Right cardiac atrium (tissue), 5 donors: ENCODE results near the gene PRKN. TPM values are rescaled to one million over a fixed set of nuclear protein-coding genes. Genes with fewer than 3 reads are reported as not detected.
"Not testable (repeated sequence)": the region's sequence is repeated elsewhere in the genome, so short reads cannot be mapped to it uniquely, and the experiment has no call there.

Experiments
- ATAC-seq, 2 donors: fragments of 200-7000 bp; cut with Tn5 transposase; one replicate each; pipeline versions ENCODE4 v1.8.0 to v1.9.1; 2020; ENCODE audit warnings: moderate library complexity in 2 of 2, mild to moderate bottlenecking in 1 of 2
- DNase-seq, 3 donors: peaks; one replicate each; pipeline ENCODE4 v3.0.0-alpha.2; 2020
- H3K27ac ChIP-seq: one replicate; pipeline ENCODE4 v1.5.1; 2013; ENCODE audit warnings: mild to moderate bottlenecking, low read length, control low read depth, moderate library complexity
- H3K27me3 ChIP-seq: one replicate; pipeline ENCODE4 v1.6.1; 2013; ENCODE audit not compliant: control insufficient read depth, insufficient read depth
- H3K4me1 ChIP-seq: one replicate; pipeline ENCODE4 v1.6.1; 2013; ENCODE audit warnings: low read length; ENCODE audit not compliant: control insufficient read depth, insufficient read depth
- H3K4me3 ChIP-seq: one replicate; pipeline ENCODE4 v1.5.1; 2013; ENCODE audit warnings: low read length, control low read depth
- H3K9me3 ChIP-seq: one replicate; pipeline ENCODE4 v1.6.1; 2013; ENCODE audit warnings: low read length; ENCODE audit not compliant: control insufficient read depth
- WGBS: extraction: QIAGEN DNeasy Blood & Tissue Kit; methylation state at CpG from one replicate; pipeline ENCODE4 v1.1.7; 2013; 5-methylcytosine and 5-hydroxymethylcytosine counted together
- intact Hi-C, 4 donors: fragments of 100-400 bp; cut with DNase I; formaldehyde crosslinking; loops; one replicate each; pipeline versions ENCODE4 v1.11.0 to v1.14.0; 2022 to 2023
- polyA plus RNA-seq: library from polyadenylated mRNA; stranded (reverse); fragments of 200-250 nt; gene quantifications from one replicate; pipeline ENCODE4 v1.2.3, GENCODE V29; 2013
- total RNA-seq, 4 donors: library from RNA; stranded (reverse); fragmentation: NEBNext Ultra II Directional; extraction: Animal tissue kit (Norgen Biotek cat#: 25700); gene quantifications; one replicate each; pipeline ENCODE4 v1.2.1, GENCODE V29; 2021
- donor health status: healthy with polysubstance abuse.
- donor health status: DM: no; HTN: yes; CAD: no.
- donor health status: DM: no; HTN: no; CAD: no.
- donor health status: DM: no; HTN: yes; CAD: no; lungs with severe emphysema.
- donor health status: DM: yes; HTN: yes; CAD: no.

Gene PRKN
- total and polyA plus RNA-seq, 5 donors, result 9.6 to 33.0 (median 24.8) TPM

GRCh38 chr6:162678896-162679295 lies 48.7 kb downstream of the PRKN start:
- ATAC-seq, intact Hi-C loops: not testable (repeated sequence)
- WGBS, result 92% methylated on average over 7 of the region's 7 CpGs

GRCh38 chr6:162675503-162675902 lies 52.1 kb downstream of the PRKN start:
- no peaks in the 10 kb centered on the region for H3K4me1 ChIP-seq
- no peak overlapping the region for H3K4me3 ChIP-seq
- no peak for DNase-seq
- no peaks in the 10 kb centered on the region for H3K27me3 ChIP-seq
- H3K27ac ChIP-seq, result no peak overlapping the region
- intact Hi-C loops, result no loop called here
- ATAC-seq, result no peak
- no peaks in the 10 kb centered on the region for H3K9me3 ChIP-seq

More at GRCh38 chr6:162678896-162679295, 48.7 kb downstream of the PRKN start:
- H3K4me3 ChIP-seq, H3K4me1 ChIP-seq, H3K9me3 ChIP-seq, DNase-seq, H3K27me3 ChIP-seq, H3K27ac ChIP-seq: not testable (repeated sequence)

- no peak for ATAC-seq
- Histone ChIP-seq H3K4me1 (no peaks in the 10 kb centered on the region), H3K27ac (no peak overlapping the region), H3K4me3 (no peak overlapping the region), H3K27me3 (no peaks in the 10 kb centered on the region), H3K9me3 (no peaks in the 10 kb centered on the region)
- WGBS, result 82% methylated on average over 3 of the region's 3 CpGs
- intact Hi-C loops, result no loop called here
- no peak for DNase-seq
Observed at GRCh38 chr6:162674452-162674851, 53.1 kb downstream of the PRKN start.

GRCh38 chr6:162671580-162672165 lies 55.9 kb downstream of the PRKN start:
- Histone ChIP-seq H3K27me3 (no peaks in the 10 kb centered on the region), H3K27ac (no peak overlapping the region), H3K4me1 (no peaks in the 10 kb centered on the region), H3K4me3 (no peak overlapping the region), H3K9me3 (no peaks in the 10 kb centered on the region)
- ATAC-seq, result peak; percentile 55 to 74
- intact Hi-C loops, result no loop called here
- DNase-seq, result peak in 1 of 3 donors; percentile 47
- WGBS, result 88% methylated on average over 4 of the region's 4 CpGs

- DNase-seq, result no peak
- H3K9me3 ChIP-seq, result no peaks in the 10 kb centered on the region
- ATAC-seq, result peak; percentile 64 to 68
- H3K27ac ChIP-seq, result peak overlapping the region; percentile 67
- 64% methylated on average over 3 of the region's 3 CpGs for WGBS
- no peaks in the 10 kb centered on the region for H3K27me3 ChIP-seq
- intact Hi-C loops, result no loop called here
- H3K4me3 ChIP-seq, result no peak overlapping the region
- no peaks in the 10 kb centered on the region for H3K4me1 ChIP-seq
Observed at GRCh38 chr6:162670345-162670744, 57.2 kb downstream of the PRKN start.

GRCh38 chr6:162666246-162666645 lies 61.3 kb downstream of the PRKN start:
- Histone ChIP-seq H3K4me1 (no peaks in the 10 kb centered on the region), H3K27me3 (no peaks in the 10 kb centered on the region), H3K9me3 (no peaks in the 10 kb centered on the region), H3K27ac (no peak overlapping the region), H3K4me3 (no peak overlapping the region)
- no peak for ATAC-seq
- intact Hi-C loops, result no loop called here
- 72% methylated on average over 2 of the region's 2 CpGs for WGBS
- DNase-seq, result no peak

GRCh38 chr6:162653808-162654207 lies 73.8 kb downstream of the PRKN start:
- WGBS, result 88% methylated on average over 2 of the region's 2 CpGs
- no peak for ATAC-seq

GRCh38 chr6:162651505-162651904 lies 76.1 kb downstream of the PRKN start:
- Histone ChIP-seq H3K9me3 (no peaks in the 10 kb centered on the region), H3K4me1 (peaks cover 1% of the 10 kb centered on the region), H3K27me3 (no peaks in the 10 kb centered on the region), H3K27ac (no peak overlapping the region), H3K4me3 (no peak overlapping the region)
- intact Hi-C loops, result no loop called here
- DNase-seq (no peak), ATAC-seq (no peak)
- WGBS, result 94% methylated on average over 3 of the region's 3 CpGs

More at GRCh38 chr6:162653808-162654207, 73.8 kb downstream of the PRKN start:
- Histone ChIP-seq H3K27ac (no peak overlapping the region), H3K4me3 (no peak overlapping the region), H3K27me3 (no peaks in the 10 kb centered on the region), H3K9me3 (no peaks in the 10 kb centered on the region), H3K4me1 (peaks cover 1% of the 10 kb centered on the region)
- intact Hi-C loops, result no loop called here
- no peak for DNase-seq

GRCh38 chr6:162649271-162649670 lies 78.3 kb downstream of the PRKN start:
- Histone ChIP-seq H3K4me1 (peaks cover under 1% of the 10 kb centered on the region), H3K9me3 (no peaks in the 10 kb centered on the region), H3K4me3 (no peak overlapping the region), H3K27ac (no peak overlapping the region), H3K27me3 (no peaks in the 10 kb centered on the region)
- intact Hi-C loops, result no loop called here
- 80% methylated on average over 3 of the region's 3 CpGs for WGBS
- DNase-seq, result no peak
- no peak for ATAC-seq

- WGBS, result 57% methylated on average over 2 of the region's 2 CpGs
- Histone ChIP-seq H3K27ac (no peak overlapping the region), H3K4me3 (no peak overlapping the region), H3K9me3 (no peaks in the 10 kb centered on the region), H3K27me3 (no peaks in the 10 kb centered on the region), H3K4me1 (peaks cover 4% of the 10 kb centered on the region)
- intact Hi-C loops, result no loop called here
- no peak for DNase-seq
- ATAC-seq, result peak; percentile 54 to 68
Observed at GRCh38 chr6:162644153-162644552, 83.4 kb downstream of the PRKN start.

GRCh38 chr6:162640756-162641155 lies 86.8 kb downstream of the PRKN start:
- Histone ChIP-seq H3K9me3 (no peaks in the 10 kb centered on the region), H3K27me3 (no peaks in the 10 kb centered on the region), H3K27ac (no peak overlapping the region), H3K4me3 (no peak overlapping the region), H3K4me1 (peaks cover 4% of the 10 kb centered on the region)
- ATAC-seq (no peak), DNase-seq (no peak)
- 91% methylated on average over 1 of the region's 1 CpG for WGBS
- intact Hi-C loops, result no loop called here

- Histone ChIP-seq H3K9me3 (no peaks in the 10 kb centered on the region), H3K4me3 (no peak overlapping the region), H3K27me3 (no peaks in the 10 kb centered on the region), H3K4me1 (peaks cover 4% of the 10 kb centered on the region), H3K27ac (no peak overlapping the region)
- intact Hi-C loops, result no loop called here
- ATAC-seq (no peak), DNase-seq (no peak)
- 75% methylated on average over 2 of the region's 2 CpGs for WGBS
Observed at GRCh38 chr6:162639951-162640350, 87.6 kb downstream of the PRKN start.
